GM12878 (cell line): Measurements from ENCODE around the gene STAT5A. TPM values are rescaled to one million over a fixed set of nuclear protein-coding genes. Genes with fewer than 3 reads are reported as not detected.

Experiments
- ATAC-seq: fragments of 200-7000 bp; cut with Tn5 transposase; 3 replicates; pipeline ENCODE4 v1.9.1; 2020; ENCODE audit warnings: mild to moderate bottlenecking, moderate library complexity
- BruUV-seq: library from RNA; stranded (reverse); fragments of 400-500 nt; replicated peaks from 2 replicates; lab custom pipeline; 2021; lab: Mats Ljungman, UMichigan
- CTCF ChIA-PET: fragments of 300-600 bp; sonication (Branson Sonifier 250); formaldehyde crosslinking; extraction: SDS; loops from one replicate; lab custom pipeline; 2021; ENCODE audit warnings: inconsistent platforms; lab: Yijun Ruan, JAX
- POLR2A ChIA-PET: fragments of 350-600 bp; formaldehyde crosslinking; extraction: SDS; loops from one replicate; lab custom pipeline; 2021; ENCODE audit warnings: inconsistent platforms; lab: Charles Lee
- RAD21 ChIA-PET: fragments of 300-600 bp; sonication (Branson Sonifier 250); formaldehyde crosslinking; loops from one replicate; lab custom pipeline; 2023; ENCODE audit warnings: antibody characterized with exemption; ENCODE audit not compliant: unreplicated experiment; lab: Charles Lee
- SMC1A ChIA-PET: fragments of 300-600 bp; sonication (Branson Sonifier 250); formaldehyde crosslinking; loops from one replicate; lab custom pipeline; 2023; ENCODE audit not compliant: unreplicated experiment, uncharacterized antibody; lab: Charles Lee
- DNase-seq: peaks from one replicate; pipeline ENCODE4 v3.0.0-alpha.2; 2011; ENCODE audit warnings: low read depth, low spot score
- FAIRE-seq: peaks from 3 replicates; lab custom pipeline; 2011; peaks lifted over from hg19 to GRCh38; lab: Jason Lieb, UNC
- H2AFZ ChIP-seq: 2 replicates; pipeline ENCODE4 v1.6.0; 2011; ENCODE audit warnings: low read depth, low read length, control low read depth; ENCODE audit not compliant: control insufficient read depth
- H3K27ac ChIP-seq: 2 replicates; pipeline ENCODE4 v1.5.1; 2011; ENCODE audit warnings: control low read depth; ENCODE audit not compliant: control insufficient read depth, insufficient read depth
- H3K27me3 ChIP-seq, 2 experiments: replicated peaks in 1 of 2; 2 replicates each; pipeline versions ENCODE4 v1.6.0 to v1.6.1; 2011; ENCODE audit warnings: low read length in 1 of 2; ENCODE audit not compliant: control insufficient read depth in 2 of 2, insufficient read depth in 2 of 2
- H3K36me3 ChIP-seq, 2 experiments: 2 replicates each; pipeline ENCODE4 v1.5.1; 2011; ENCODE audit warnings: low read length in 1 of 2; ENCODE audit not compliant: control insufficient read depth in 2 of 2, insufficient read depth in 2 of 2
- H3K4me1 ChIP-seq: 2 replicates; pipeline ENCODE4 v1.6.1; 2011; ENCODE audit warnings: mild to moderate bottlenecking, low read length, moderate library complexity, mixed read lengths; ENCODE audit not compliant: control insufficient read depth, insufficient read depth
- H3K4me2 ChIP-seq: 2 replicates; pipeline ENCODE4 v1.6.0; 2011; ENCODE audit warnings: control low read depth; ENCODE audit not compliant: control insufficient read depth, insufficient read depth
- H3K4me3 ChIP-seq: fragments of 200-600 bp; sonication (generic); 2 replicates; pipeline ENCODE4 v1.5.1; 2016
- H3K79me2 ChIP-seq: 2 replicates; pipeline ENCODE4 v1.6.0; 2011; ENCODE audit warnings: low read length; ENCODE audit not compliant: control insufficient read depth, insufficient read depth
- H3K9ac ChIP-seq: 2 replicates; pipeline ENCODE4 v1.8.0; 2011; ENCODE audit warnings: low read length, control low read depth, mixed read lengths; ENCODE audit not compliant: control insufficient read depth, insufficient read depth
- H3K9me3 ChIP-seq: replicated peaks from 3 replicates; pipeline ENCODE4 v1.5.1; 2011; ENCODE audit warnings: mild to moderate bottlenecking, low read length; ENCODE audit not compliant: control insufficient read depth, insufficient read depth
- H4K20me1 ChIP-seq: 2 replicates; pipeline ENCODE4 v1.6.0; 2011; ENCODE audit not compliant: control insufficient read depth, insufficient read depth
- HDAC6 ChIP-seq: fragments of 200-600 bp; sonication (generic); IDR thresholded peaks from one replicate; pipeline ENCODE4 v1.8.0; 2017; ENCODE audit warnings: antibody characterized with exemption; ENCODE audit not compliant: unreplicated experiment
- IKZF2 ChIP-seq, 2 experiments: fragments of 450-650 bp; IDR thresholded peaks; 2 replicates each; pipeline ENCODE4 v1.6.1; 2017; ENCODE audit warnings: mild to moderate bottlenecking in 2 of 2, moderate library complexity in 2 of 2
- JUNB ChIP-seq: IDR thresholded peaks from 2 replicates; pipeline ENCODE4 v1.6.1; 2016; ENCODE audit warnings: antibody characterized with exemption, mild to moderate bottlenecking
- KLF5 ChIP-seq: fragments of 450-650 bp; IDR thresholded peaks from 2 replicates; pipeline ENCODE4 v1.6.1; 2014; ENCODE audit warnings: mild to moderate bottlenecking; ENCODE audit not compliant: partially characterized antibody
- MEF2A ChIP-seq: IDR thresholded peaks from 2 replicates; pipeline ENCODE4 v1.6.1; 2011; ENCODE audit warnings: low read depth, mild to moderate bottlenecking, low read length, moderate library complexity; ENCODE audit not compliant: insufficient read depth
- POLR2A ChIP-seq: IDR thresholded peaks from 2 replicates; pipeline ENCODE4 v1.6.1; 2011; ENCODE audit warnings: low read depth, mild to moderate bottlenecking, low read length
- POLR2AphosphoS5 ChIP-seq: IDR thresholded peaks from 2 replicates; pipeline ENCODE4 v1.6.1; 2011; ENCODE audit warnings: mild to moderate bottlenecking, low read length, inconsistent platforms
- SRF ChIP-seq, 2 experiments: IDR thresholded peaks; 2 replicates each; pipeline ENCODE4 v1.6.1; 2011; ENCODE audit warnings: low read depth in 2 of 2, low read length in 2 of 2, mild to moderate bottlenecking in 1 of 2, moderate library complexity in 1 of 2
- WGBS: methylation state at CpG from one replicate; pipeline ENCODE4 v1.1.6; 2016; ENCODE audit warnings: low lambda C conversion rate; ENCODE audit not compliant: insufficient replicate concordance, insufficient coverage; ENCODE audit errors: missing lambda C conversion rate; 5-methylcytosine and 5-hydroxymethylcytosine counted together
- in situ Hi-C: fragments of 300-500 bp; cut with MboI; formaldehyde crosslinking; loops from 9 replicates; pipeline ENCODE4 v1.14.3; 2018; ENCODE audit warnings: mixed read lengths
- intact Hi-C: fragments of 100-400 bp; cut with micrococcal nuclease; formaldehyde crosslinking; loops from one replicate; pipeline ENCODE4 v1.14.2; 2022; ENCODE audit not compliant: unreplicated experiment
- polyA plus RNA-seq, 11 experiments: library from polyadenylated mRNA; depleted of rRNA in 4 of 11; unstranded in 6 of 11; stranded (reverse) in 5 of 11; fragments of >200 nt; fragmentation: Nextera tagmentation in 4 of 11; fragmentation: Illumina TruSeq in 1 of 11; extraction: Ambion mirVana in 4 of 11; extraction: Trizol in 1 of 11; gene quantifications; 1 replicate in 1 of 11; 2 replicates in 10 of 11; pipeline versions ENCODE4 v1.2.1 to v1.2.3, GENCODE V29; 2011 to 2016; ENCODE audit warnings: inconsistent platforms in 2 of 11, missing spikeins in 2 of 11, low read depth in 1 of 11
- total RNA-seq, 4 experiments: library from RNA; depleted of rRNA in 3 of 4; stranded (reverse); fragments of >200 nt in 3 of 4; fragmentation: Illumina TruSeq in 1 of 4; extraction: Trizol in 1 of 4; gene quantifications; 2 replicates each; pipeline versions ENCODE4 v1.2.1 to v1.2.3, GENCODE V29; 2013 to 2021

Gene STAT5A
- total and polyA plus RNA-seq, 10 of the 15 experiments (the other 5 are each of a cell fraction or from before 2014, with no cell fraction given) = 14.8 to 86.4 (median 41.5) TPM

DNA sequence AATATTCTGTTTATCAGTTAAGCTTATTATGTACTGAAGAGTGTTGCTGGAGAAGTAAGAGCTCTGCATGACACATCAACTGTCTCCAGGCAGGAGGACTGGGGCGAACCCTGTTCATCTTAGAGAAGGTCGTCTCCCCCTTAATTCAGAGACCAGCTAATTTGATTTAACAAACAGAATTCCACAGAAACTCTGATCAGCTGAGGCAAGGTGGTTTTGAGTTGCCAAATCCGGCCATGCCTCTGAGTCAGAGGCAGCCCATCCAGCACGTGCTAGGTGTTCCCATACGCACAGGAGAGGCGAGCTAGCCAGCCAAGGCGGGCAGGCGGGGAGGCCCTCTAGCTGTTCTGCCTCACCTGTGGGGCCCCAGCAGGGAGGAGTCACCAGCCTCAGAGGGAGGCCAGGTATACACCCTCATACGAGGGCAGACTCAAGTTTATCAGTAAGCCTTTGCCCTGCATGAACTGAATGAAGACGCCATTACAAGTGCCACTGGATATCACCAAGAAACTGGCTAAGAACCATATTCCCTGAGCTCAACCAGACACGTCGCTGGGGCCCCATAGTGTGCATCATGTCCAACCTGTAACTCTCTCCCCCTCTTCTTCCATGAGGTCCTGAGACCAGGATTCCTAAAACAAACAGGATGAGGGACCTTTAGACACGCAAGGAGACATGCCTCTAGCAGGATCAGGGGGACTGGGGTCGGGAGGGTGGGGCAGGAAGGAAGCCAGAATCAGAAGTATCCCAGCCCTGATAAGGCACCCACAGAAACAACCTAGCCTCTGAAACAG, 25.7 kb downstream of the STAT5A start:
- ATAC-seq = no peak
- ChIA-PET POLR2A (interaction anchor here (0.6 to 1.7 kb wide), 4 partner anchors 45 to 193 kb away, joined by 3 to 7 read pairs (median 4); partner anchors contain the start of gene KAT2A), CTCF (interaction anchor here (0.6 to 22.1 kb wide), 11 partner anchors 8 to 213 kb away, joined by 3 to 732 read pairs (median 4); partner anchors contain the start of gene GHDC), RAD21 (interaction anchor here (0.5 to 21.1 kb wide), 7 partner anchors 64 to 214 kb away, joined by 3 to 373 read pairs (median 4); no protein-coding TSS in a partner anchor), SMC1A (interaction anchor here (0.6 to 23.8 kb wide), 5 partner anchors 8 to 213 kb away, joined by 3 to 528 read pairs (median 5); partner anchors contain the start of gene STAT3)
- H4K20me1 ChIP-seq = no peaks in the 10 kb centered on the region
- DNase-seq = no peak
- H3K27me3 ChIP-seq = no peaks in the 10 kb centered on the region
- BruUV-seq = no TSS peak
- H3K4me2 ChIP-seq = no peak overlapping the region
- peaks cover 43% of the 10 kb centered on the region for H3K4me1 ChIP-seq
- no peak for FAIRE-seq
- no peak overlapping the region for H3K27ac ChIP-seq
- no peaks in the 10 kb centered on the region for H3K79me2 ChIP-seq
- TF ChIP-seq HDAC6 (no peak), IKZF2 (IDR thresholded peaks at IDR 0.05) (no peak), JUNB (no peak), POLR2AphosphoS5 (peak; percentile 48), MEF2A (no peak), KLF5 (no peak), POLR2A (peak; percentile 57; the same call in 1 of the 2 replicates), SRF (IDR thresholded peaks at IDR 0.05; ENCODE audit: low read depth in 2 of 2, low read length in 2 of 2) (no peak)
- no peaks in the 10 kb centered on the region for H3K9me3 ChIP-seq
- WGBS = 71% methylated on average over 14 of the region's 14 CpGs
- in situ Hi-C loops = no loop called here
- intact Hi-C loops = loop anchor here (2.0 kb wide), 1 partner anchor 93 kb away; no protein-coding TSS in a partner anchor
- H2AFZ ChIP-seq = no peak overlapping the region
- no peak overlapping the region for H3K9ac ChIP-seq
- no peak overlapping the region for H3K4me3 ChIP-seq
- H3K36me3 ChIP-seq = peaks cover 12 to 27% of the 10 kb centered on the region in 2 experiments; a peak in 3 of 4 replicates
